Retina (tissue), 1 donor: ENCODE data around the gene CIAO2B.

Source experiments
- DNase-seq: peaks from one replicate; pipeline ENCODE4 v3.0.0-alpha.2; 2016

The CIAO2B gene

GRCh38 chr16:66919569-66920298 lies 14.5 kb downstream of the CIAO2B start:
- DNase-seq, result no peak

DNA sequence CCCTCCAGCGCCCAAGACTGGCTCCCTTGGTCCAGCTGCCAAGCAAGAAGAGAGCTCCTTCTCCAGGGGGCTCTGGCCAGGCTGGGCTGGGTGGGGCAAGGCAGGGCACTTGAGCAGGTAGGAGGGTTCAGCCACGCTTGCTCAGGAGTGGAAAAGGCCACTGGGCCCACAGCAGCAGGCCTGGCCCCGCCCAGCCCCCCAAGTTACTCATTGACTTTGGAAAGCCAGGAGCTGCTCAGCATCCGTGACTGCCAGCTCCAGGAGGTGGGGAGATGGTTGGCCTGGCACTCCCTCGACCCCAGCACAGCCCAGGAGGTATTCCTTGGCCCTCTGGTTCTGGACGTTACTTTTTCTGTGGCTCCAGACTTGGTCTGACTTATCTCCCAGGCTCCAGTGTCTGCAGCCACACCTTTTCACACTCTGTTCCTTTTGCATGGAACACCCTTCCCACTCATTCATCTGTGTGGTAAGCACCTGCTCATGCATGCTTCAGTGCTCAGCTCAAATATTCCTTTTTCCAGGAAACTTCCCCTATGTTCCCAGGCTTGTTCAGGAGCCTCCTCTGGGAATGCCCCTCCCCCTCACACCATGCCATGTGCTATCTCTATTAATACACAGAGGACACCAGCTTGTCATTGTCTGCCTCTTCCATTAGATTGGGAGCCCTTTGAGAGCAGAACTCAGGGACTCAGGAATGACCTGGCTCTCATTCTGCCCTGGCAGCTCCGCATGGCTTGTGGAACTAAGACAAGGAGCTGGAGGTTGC lies 15.2 kb downstream of the CIAO2B start, which contains the start of gene CDH16:
Gene CDH16, minus strand, starts transcription at position 83 of the 766 bp plus-strand sequence. CDS start 820 bp downstream, outside the sequence.
- DNase-seq, result no peak

DNA sequence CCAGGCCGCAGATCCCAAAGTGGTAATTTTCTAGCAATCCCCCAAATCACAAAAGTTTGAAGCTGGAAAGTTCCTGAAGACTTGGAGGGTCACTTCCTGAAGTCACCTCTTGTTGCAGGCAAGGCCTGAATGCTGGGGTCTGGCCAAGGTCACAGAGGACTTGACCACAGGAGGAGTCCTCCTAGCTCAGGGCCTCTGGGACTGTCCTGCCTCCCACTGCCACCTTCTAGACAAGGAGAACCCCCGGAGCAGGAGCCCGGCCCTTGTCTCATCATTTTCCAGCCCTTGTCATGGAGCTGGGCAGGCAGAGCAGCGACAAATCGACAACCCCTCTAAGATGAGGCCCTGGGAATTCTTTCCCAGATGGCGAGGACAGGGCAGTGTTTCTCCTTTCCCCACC lies 15.8 kb downstream of the CIAO2B start:
- no peak for DNase-seq

DNA sequence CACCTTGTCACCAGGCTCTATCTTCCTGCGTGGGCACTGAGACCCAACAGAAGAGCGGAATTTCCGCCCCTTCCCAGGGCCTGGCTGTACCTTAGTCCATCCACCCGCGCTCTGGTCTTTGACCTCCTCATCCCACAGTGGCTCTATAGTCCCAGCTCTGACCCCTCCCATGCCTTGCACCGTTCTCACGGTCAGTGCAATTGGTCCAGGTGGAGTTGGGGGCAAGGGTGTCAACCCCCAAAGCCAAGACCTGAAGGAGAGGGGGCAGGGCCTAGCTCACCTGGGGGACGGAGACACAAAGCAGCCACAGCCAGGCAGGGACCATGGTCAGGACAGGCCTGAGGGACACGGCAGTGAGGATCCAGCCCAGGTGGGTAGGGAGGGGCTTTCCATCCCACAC lies 16.5 kb downstream of the CIAO2B start:
- no peak for DNase-seq

DNA sequence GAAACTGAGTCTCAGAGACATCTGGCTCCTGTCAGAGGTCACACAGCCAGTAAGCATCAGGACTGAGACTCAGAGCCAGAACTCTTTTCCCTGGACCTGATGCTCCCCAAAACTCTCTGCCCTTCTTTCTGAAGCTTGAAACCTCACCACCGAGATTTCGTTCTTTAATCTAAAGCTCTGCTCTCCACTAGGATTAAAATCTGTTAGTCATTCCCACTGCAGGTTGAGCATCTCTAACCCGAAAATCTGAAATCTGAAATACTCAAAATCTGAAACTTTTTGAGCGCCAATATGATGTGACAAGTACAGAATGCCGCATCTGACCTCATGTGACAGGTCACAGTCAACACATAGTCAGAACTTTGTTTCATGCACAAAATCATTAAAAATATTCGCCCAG lies 17.7 kb downstream of the CIAO2B start:
- no peak for DNase-seq

GRCh38 chr16:66915041-66915440 lies 19.2 kb downstream of the CIAO2B start:
- DNase-seq, result no peak

- no peak for DNase-seq
Measured at GRCh38 chr16:66914541-66914940, 19.7 kb downstream of the CIAO2B start.

GRCh38 chr16:66913711-66914110 lies 20.5 kb downstream of the CIAO2B start:
- DNase-seq, result no peak

- DNase-seq, result no peak
Measured at GRCh38 chr16:66913081-66913480, 21.1 kb downstream of the CIAO2B start.

GRCh38 chr16:66911801-66912200 lies 22.4 kb downstream of the CIAO2B start:
- no peak for DNase-seq

DNA sequence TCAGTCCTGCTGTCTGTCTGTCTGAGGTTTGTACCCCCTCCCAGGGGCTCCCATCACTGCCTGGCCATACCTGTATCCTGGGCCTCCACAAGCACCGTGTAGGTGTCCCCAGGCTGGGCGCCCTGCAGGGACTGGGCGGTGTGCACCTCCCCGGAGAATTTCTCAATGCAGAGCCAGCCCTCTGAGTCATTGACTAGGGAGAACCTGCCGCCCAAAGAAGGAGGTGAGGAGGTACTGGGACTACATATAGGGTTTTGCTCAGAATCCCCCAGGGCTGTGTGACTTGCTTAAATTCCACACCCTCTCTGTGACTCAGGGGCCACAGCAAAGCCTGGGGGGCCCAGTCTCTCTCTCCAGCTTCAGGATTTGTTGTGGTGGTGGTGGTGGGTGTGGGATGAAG lies 23.1 kb downstream of the CIAO2B start:
- DNase-seq, result no peak

- DNase-seq, result no peak
Measured at GRCh38 chr16:66910175-66910940, 23.8 kb downstream of the CIAO2B start.

GRCh38 chr16:66908762-66909559 lies 25.2 kb downstream of the CIAO2B start:
- no peak for DNase-seq

- DNase-seq, result no peak
Measured at GRCh38 chr16:66908116-66908515, 26.1 kb downstream of the CIAO2B start.

DNA sequence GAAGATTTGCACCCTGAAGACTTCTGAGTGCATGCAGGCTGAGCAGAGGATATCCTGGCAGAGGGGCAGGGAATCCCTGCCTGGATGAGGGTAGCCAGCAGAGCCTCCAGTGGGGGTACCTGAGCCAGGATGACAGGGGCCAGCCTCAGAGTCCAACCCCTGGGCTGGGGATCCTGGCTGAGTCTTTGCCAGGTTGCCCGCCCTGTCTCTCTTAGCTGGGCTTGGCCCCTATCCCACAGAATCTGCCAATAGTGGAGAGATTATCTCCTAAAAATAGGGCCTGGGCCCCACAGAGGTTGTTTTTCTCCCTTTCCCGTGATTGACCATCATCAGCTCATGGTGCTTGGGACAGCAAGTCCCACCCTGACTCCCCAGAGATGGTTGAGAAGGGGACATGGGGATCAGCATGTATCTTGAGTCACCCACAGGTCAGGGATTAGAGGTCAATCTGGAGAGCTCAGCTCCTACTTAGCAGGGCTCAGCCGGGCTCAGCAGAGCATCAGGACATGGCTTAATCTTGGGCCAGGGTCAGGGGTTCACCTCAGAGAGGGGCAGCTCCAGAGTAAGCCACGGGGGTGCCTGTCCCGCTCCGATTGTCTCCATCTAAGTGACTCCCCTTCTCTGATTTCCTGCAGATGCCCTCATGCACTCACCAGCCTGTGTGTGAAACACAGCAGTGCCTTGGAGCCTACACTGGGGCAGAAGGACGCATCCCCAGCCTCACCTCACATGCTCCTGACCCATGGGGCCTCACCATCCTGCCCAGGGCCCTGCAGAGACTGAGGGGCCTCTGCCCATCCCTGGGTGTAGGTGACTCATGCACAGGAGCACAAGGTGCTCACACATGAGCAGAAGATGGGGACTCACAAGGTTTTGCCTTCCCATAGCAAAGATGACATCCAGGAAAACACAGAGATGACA lies 27.0 kb downstream of the CIAO2B start:
- DNase-seq, result no peak

- DNase-seq, result no peak
Measured at GRCh38 chr16:66905633-66906539, 28.3 kb downstream of the CIAO2B start.

DNA sequence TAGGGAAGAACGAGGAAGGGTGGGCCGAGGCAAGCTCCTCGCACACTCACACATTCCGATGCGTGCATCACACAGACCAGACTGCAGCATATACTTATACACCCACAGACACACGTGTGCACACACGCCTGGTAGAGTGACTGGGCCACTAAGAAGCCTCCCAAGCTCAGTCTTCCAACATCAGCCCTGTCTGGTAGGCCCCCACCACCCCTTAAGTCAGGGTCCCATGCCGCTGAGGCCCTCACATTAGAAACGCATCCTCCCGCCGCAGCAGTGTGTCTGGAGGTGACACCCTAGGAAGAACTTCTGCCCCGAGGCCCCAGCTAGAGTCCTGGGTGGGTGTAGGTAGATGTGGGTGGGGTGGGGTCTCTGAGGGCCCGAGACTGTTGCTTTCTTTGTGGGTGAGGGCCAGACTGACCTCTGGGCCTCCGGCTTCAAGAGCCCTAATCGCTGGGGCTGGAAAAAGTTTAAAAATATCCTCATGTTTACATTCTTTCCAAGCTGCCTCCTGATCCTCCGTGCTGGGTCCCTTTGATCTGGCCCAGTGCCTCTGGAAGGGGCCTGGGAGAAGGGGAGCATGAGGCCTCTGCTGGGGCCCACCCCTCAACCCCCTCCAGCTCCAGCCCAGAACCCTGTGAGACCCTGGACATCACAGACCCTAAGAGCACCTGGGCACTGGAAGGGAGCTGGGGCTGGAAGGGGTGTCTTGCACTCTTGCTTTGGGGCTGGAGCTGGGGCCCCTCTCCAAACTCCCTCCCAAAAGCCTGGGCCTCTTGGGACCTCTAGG lies 29.2 kb downstream of the CIAO2B start:
- no peak for DNase-seq

GRCh38 chr16:66904428-66904845 lies 29.8 kb downstream of the CIAO2B start:
- DNase-seq, result no peak
